K562 (cell line): ENCODE measurements around the gene CCDC85B. TPM values are rescaled to one million over a fixed set of nuclear protein-coding genes. Genes with fewer than 3 reads are reported as not detected.
A peak's percentile ranks its signal among the peaks of the same experiment; 100 is the strongest.

ENCODE experiments used
- ATF2 ChIP-seq: sonication (generic); formaldehyde crosslinking; IDR thresholded peaks from 2 replicates; pipeline ENCODE4 v1.8.1; 2022; ENCODE audit warnings: missing genetic modification reagents
- CBFA2T3 ChIP-seq: fragments of 450-650 bp; IDR thresholded peaks from 2 replicates; pipeline ENCODE4 v1.6.1; 2017
- CHCHD3 ChIP-seq: fragments of 250-450 bp; sonication (Bioruptor Pico); IDR thresholded peaks from 2 replicates; pipeline ENCODE4 v2.1.2; 2022; ENCODE audit warnings: mild to moderate bottlenecking
- CHD1 ChIP-seq: fragments of 200-600 bp; sonication (generic); IDR thresholded peaks from one replicate; pipeline ENCODE4 v1.6.1; 2012; ENCODE audit warnings: mild to moderate bottlenecking, moderate library complexity, low read length, inconsistent platforms
- HBP1 ChIP-seq: fragments of 450-650 bp; formaldehyde crosslinking; IDR thresholded peaks from 2 replicates; pipeline ENCODE4 v1.4.0; 2022; ENCODE audit warnings: missing genetic modification characterization
- HMGN3 ChIP-seq: IDR thresholded peaks from 2 replicates; pipeline ENCODE4 v1.6.1; 2011; ENCODE audit warnings: borderline replicate concordance, low read depth, mild to moderate bottlenecking, mixed read lengths, low read length; ENCODE audit not compliant: insufficient read length; ENCODE audit errors: extremely low read depth
- MGA ChIP-seq: fragments of 450-650 bp; IDR thresholded peaks from 2 replicates; pipeline ENCODE4 v1.6.1; 2016; ENCODE audit warnings: mild to moderate bottlenecking, moderate library complexity
- ZSCAN32 ChIP-seq: fragments of 450-650 bp; formaldehyde crosslinking; IDR thresholded peaks from 2 replicates; pipeline ENCODE4 v1.4.0; 2020; ENCODE audit warnings: mild to moderate bottlenecking, moderate library complexity
- polyA plus RNA-seq, 8 experiments: library from polyadenylated mRNA; depleted of rRNA in 4 of 8; stranded (reverse) in 5 of 8; unstranded in 3 of 8; fragments of >200 nt; fragmentation: Nextera tagmentation in 2 of 8; fragmentation: Illumina TruSeq in 1 of 8; extraction: Ambion mirVana in 2 of 8; extraction: Trizol in 1 of 8; gene quantifications; 2 replicates each; pipeline versions ENCODE4 v1.2.1 to v1.2.3, GENCODE V29; 2011 to 2014; ENCODE audit warnings: inconsistent platforms in 1 of 8, missing spikeins in 1 of 8
- total RNA-seq, 7 experiments: library from RNA; depleted of rRNA in 6 of 7; stranded (reverse); fragments of >200 nt in 6 of 7; fragmentation: Illumina TruSeq in 2 of 7; extraction: Trizol in 2 of 7; gene quantifications; 2 replicates each; pipeline versions ENCODE4 v1.2.1 to v1.2.3, GENCODE V29; 2011 to 2021; ENCODE audit warnings: low replicate concordance in 1 of 7

CCDC85B gene
- total and polyA plus RNA-seq, 9 of the 15 experiments (the other 6 are each of a cell fraction or from before 2014, with no cell fraction given) = 0.14 to 138 (median 6.2) TPM

GRCh38 chr11:65891219-65892136 lies 1.0 kb downstream of the CCDC85B start (continued):
- TF ChIP-seq MGA (no peak), ZSCAN32 (CRISPR knock-in tag) (0 out of 2 replicates have a peak, but pooled peaks have one; percentile 39), HMGN3 (peak; percentile 80), CHD1 (peak; percentile 11), HBP1 (CRISPR knock-in tag) (peak; percentile 18; the same call in 1 of the 2 replicates), CHCHD3 (CRISPR knock-in tag) (no peak), ATF2 (CRISPR knock-in tag) (no peak), CBFA2T3 (no peak)
